GM12872 (cell line): ENCODE results near the gene MRPS17.

ENCODE experiments used
- TF ChIP-seq, protein P1 (sequence below): IDR thresholded peaks from 3 replicates; pipeline ENCODE4 v1.5.1; 2011; ENCODE audit warnings: low read depth, mild to moderate bottlenecking, low read length, moderate library complexity; ENCODE audit not compliant: insufficient read depth

Gene MRPS17

DNA sequence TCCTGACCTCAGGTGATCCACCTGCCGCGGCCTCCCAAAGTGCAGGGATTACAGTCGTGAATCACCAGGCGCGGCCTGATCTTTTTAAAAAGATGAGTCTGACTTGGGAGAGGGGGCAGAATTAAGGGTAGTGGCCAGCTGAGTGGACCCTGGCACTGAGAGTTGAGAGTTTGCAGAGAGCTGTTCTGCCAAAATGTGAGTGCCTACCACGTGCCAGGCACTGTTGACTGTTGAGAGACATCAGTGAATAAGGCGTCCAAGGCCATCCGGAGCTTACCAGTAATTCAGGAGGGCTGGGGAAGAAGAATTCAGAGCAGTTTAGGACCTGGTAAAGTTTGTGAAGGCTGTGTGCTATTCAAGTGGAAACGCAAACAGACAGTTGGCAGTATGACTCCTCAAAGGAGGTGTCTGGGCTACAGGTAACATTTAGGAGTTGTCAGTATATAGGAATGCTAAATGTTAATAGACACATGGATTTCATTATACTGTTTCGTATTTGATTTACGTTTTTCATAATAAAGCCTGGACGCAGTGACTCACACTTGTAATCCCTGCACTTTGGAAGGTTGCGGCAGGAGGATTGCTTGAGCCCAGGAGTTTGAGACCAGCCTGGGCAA is 14.2 kb downstream of the MRPS17 start:
- TF ChIP-seq, protein P1, sequence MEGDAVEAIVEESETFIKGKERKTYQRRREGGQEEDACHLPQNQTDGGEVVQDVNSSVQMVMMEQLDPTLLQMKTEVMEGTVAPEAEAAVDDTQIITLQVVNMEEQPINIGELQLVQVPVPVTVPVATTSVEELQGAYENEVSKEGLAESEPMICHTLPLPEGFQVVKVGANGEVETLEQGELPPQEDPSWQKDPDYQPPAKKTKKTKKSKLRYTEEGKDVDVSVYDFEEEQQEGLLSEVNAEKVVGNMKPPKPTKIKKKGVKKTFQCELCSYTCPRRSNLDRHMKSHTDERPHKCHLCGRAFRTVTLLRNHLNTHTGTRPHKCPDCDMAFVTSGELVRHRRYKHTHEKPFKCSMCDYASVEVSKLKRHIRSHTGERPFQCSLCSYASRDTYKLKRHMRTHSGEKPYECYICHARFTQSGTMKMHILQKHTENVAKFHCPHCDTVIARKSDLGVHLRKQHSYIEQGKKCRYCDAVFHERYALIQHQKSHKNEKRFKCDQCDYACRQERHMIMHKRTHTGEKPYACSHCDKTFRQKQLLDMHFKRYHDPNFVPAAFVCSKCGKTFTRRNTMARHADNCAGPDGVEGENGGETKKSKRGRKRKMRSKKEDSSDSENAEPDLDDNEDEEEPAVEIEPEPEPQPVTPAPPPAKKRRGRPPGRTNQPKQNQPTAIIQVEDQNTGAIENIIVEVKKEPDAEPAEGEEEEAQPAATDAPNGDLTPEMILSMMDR = no peak

GRCh38 chr7:55966851-55967250 is 15.2 kb downstream of the MRPS17 start:
- TF ChIP-seq, protein P1 = no peak

GRCh38 chr7:55969391-55969790 is 17.7 kb downstream of the MRPS17 start:
- TF ChIP-seq, protein P1 = no peak

DNA sequence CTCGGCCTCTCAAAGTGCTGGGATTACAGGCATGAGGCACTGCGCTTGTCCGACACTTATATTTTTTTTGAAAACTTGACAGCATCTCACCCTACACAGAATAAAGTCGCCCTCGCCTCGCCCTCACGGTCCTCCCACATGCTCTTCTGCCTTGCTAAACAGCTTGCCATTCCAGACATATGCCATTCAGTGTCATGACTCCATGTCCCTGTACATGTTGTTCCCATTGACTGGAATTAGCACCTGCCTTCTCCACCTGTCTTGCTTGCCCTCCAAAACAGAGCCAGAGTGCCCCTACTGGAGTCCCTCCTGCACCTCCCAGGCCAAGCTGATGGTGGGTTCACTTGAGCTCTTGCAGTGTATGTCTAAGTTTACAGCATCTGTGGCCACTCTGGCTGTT is 18.9 kb downstream of the MRPS17 start:
- TF ChIP-seq, protein P1 = no peak

- TF ChIP-seq, protein P1 = no peak
These were observed 19.3 kb downstream of the MRPS17 start for GRCh38 chr7:55970978-55971377.

DNA sequence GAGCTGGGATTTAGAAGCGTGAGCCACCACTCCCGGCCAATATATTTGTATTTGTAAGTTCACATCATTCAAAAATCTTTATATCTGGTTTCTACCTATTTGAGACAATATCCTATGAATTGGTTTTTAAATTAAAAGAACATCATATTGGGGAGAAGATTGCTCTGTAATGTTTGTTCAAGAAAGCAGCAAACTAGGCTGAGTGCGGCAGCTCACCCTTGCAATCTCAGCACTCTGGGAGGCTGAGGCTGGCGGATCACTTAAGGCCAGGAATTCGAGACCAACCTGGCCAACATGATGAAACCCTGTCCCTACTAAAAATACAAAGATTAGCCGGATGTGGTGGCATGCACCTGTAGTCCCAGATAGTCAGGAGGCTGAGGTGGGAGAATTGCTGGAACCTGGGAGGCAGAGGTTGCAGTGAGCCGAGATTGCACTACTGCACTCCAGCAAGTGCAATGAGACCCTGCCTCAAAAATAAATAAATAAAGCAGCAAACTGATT is 22.1 kb downstream of the MRPS17 start:
- TF ChIP-seq, protein P1 = no peak

DNA sequence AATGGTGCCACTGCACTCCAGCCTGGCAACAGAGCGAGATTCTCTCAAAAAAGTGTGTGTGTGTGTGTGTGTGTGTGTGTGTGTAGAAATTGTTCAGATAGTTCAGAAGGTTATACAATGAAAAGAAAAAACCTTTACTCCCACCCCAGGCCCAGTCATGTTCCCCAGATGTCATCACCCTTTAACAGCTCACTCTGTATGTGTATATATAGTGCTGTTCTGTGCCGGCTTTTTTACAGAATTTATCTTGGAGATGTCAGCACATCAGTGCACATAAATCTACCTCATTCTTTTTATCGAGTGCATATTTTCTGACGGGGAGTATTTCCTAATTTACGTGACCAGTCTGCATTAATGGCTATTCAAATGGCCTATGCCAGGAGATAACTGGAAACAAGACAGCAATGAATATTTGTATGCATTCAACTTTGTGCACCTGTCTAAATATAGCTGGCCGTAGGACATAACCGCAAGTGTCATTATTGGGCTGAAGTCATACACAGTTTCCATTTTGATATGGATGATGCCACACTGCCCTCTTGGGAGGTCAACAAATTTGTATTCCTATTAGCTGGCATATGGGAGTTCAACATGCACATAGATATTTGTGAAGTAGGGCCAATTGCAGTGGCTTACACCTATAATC is 24.4 kb downstream of the MRPS17 start:
- TF ChIP-seq, protein P1 = no peak
